PC-3 (cell line): ENCODE results near the gene TRIM14.

Source experiments
- CTCF ChIP-seq: fragments of 300-600 bp; sonication (generic); conservative IDR thresholded peaks from 2 replicates; pipeline ENCODE4 v1.5.1; 2017; ENCODE audit warnings: antibody characterized with exemption, low read depth, mild to moderate bottlenecking, low read length
- EZH2phosphoT487 ChIP-seq: fragments of 300-600 bp; sonication (generic); IDR thresholded peaks from 2 replicates; pipeline ENCODE4 v1.6.1; 2018; ENCODE audit warnings: mild to moderate bottlenecking, antibody characterized with exemption, low read length, borderline replicate concordance

- TF ChIP-seq CTCF (no peak), EZH2phosphoT487 (no peak)
These were observed 40.8 kb upstream of the TRIM14 start for GRCh38 chr9:98159790-98160189.
